K562 (cell line): ENCODE results near the gene ELF1. TPM values are rescaled to one million over a fixed set of nuclear protein-coding genes. Genes with fewer than 3 reads are reported as not detected.

ENCODE experiments used
- ATAC-seq: fragments of 200-7000 bp; cut with Tn5 transposase; 3 replicates; pipeline ENCODE4 v1.9.1; 2020; ENCODE audit warnings: moderate library complexity
- BruUV-seq: library from RNA; stranded (reverse); fragments of 400-500 nt; replicated peaks from 2 replicates; lab custom pipeline; 2021; lab: Mats Ljungman, UMichigan
- CTCF ChIA-PET: fragments of 300-600 bp; formaldehyde crosslinking; extraction: SDS; loops from one replicate; lab custom pipeline; 2021; ENCODE audit warnings: low intra/inter-chr PET ratio; lab: Yijun Ruan, JAX
- POLR2A ChIA-PET: fragments of 300-600, 350-650 bp; sonication (Branson Sonifier 250); formaldehyde crosslinking; extraction: SDS; loops from one replicate; lab custom pipeline; 2021; ENCODE audit warnings: antibody characterized with exemption, inconsistent platforms; lab: Yijun Ruan, JAX
- DNase-seq, 4 experiments: peaks; one replicate each; pipeline versions ENCODE4 v3.0.0 to v3.0.0-alpha.2; 2011 to 2018; ENCODE audit warnings: low spot score in 3 of 4, mixed read lengths in 3 of 4; ENCODE audit errors: extremely low read depth in 1 of 4
- FAIRE-seq: peaks from 2 replicates; lab custom pipeline; 2011; peaks lifted over from hg19 to GRCh38; lab: Jason Lieb, UNC
- H2AFZ ChIP-seq: 2 replicates; pipeline ENCODE4 v1.6.0; 2011; ENCODE audit warnings: low read depth, low read length, control low read depth, inconsistent platforms
- H3K27ac ChIP-seq: fragments of 200-600 bp; 3 replicates; pipeline ENCODE4 v1.8.0; 2011; ENCODE audit warnings: low read depth, mild to moderate bottlenecking, control low read depth, inconsistent platforms, low read length, moderate library complexity, mixed read lengths; ENCODE audit errors: extremely low read depth
- H3K27me3 ChIP-seq, 2 experiments: fragments of 300-600 bp in 1 of 2; 2 replicates in 1 of 2; 3 replicates in 1 of 2; pipeline versions ENCODE4 v1.6.0 to v1.8.0; 2011; ENCODE audit warnings: inconsistent platforms in 2 of 2, low read length in 2 of 2, mild to moderate bottlenecking in 1 of 2, mixed read lengths in 1 of 2, moderate library complexity in 1 of 2; ENCODE audit not compliant: control insufficient read depth in 2 of 2, insufficient read depth in 2 of 2
- H3K36me3 ChIP-seq: fragments of 300-600 bp; 3 replicates; pipeline ENCODE4 v1.8.0; 2011; ENCODE audit warnings: mild to moderate bottlenecking, low read length, inconsistent platforms; ENCODE audit not compliant: control insufficient read depth, insufficient read depth
- H3K4me1 ChIP-seq, 2 experiments: fragments of 200-600 bp in 1 of 2; replicated peaks in 1 of 2; 2 replicates in 1 of 2; 3 replicates in 1 of 2; pipeline versions ENCODE4 v1.5.1 to v1.8.0; 2011; ENCODE audit warnings: inconsistent platforms in 2 of 2, low read length in 2 of 2, mild to moderate bottlenecking in 1 of 2, mixed read lengths in 1 of 2, moderate library complexity in 1 of 2; ENCODE audit not compliant: control insufficient read depth in 2 of 2, insufficient read depth in 2 of 2
- H3K4me2 ChIP-seq: 2 replicates; pipeline ENCODE4 v1.6.1; 2011; ENCODE audit warnings: low read length, control low read depth, inconsistent platforms, mixed read lengths; ENCODE audit not compliant: insufficient read depth
- H3K4me3 ChIP-seq: fragments of 200-600 bp; sonication (generic), shearing (Covaris generic); 2 replicates; pipeline ENCODE4 v1.5.1; 2016; ENCODE audit warnings: control low read depth, inconsistent platforms
- H3K79me2 ChIP-seq: fragments of 200-600 bp; 3 replicates; pipeline ENCODE4 v1.8.0; 2011; ENCODE audit warnings: low read length, inconsistent platforms; ENCODE audit not compliant: control insufficient read depth, insufficient read depth
- H3K9ac ChIP-seq, 2 experiments: 2 replicates each; pipeline versions ENCODE4 v1.6.0 to v1.6.1; 2011; ENCODE audit warnings: low read depth in 2 of 2, low read length in 2 of 2, control low read depth in 1 of 2, inconsistent platforms in 1 of 2, mild to moderate bottlenecking in 1 of 2, mixed read lengths in 1 of 2; ENCODE audit not compliant: insufficient read depth in 1 of 2
- H3K9me1 ChIP-seq: one replicate; pipeline ENCODE4 v1.6.0; 2011; ENCODE audit warnings: inconsistent platforms, mild to moderate bottlenecking, low read length, moderate library complexity; ENCODE audit not compliant: control insufficient read depth, insufficient read depth
- H3K9me3 ChIP-seq: replicated peaks from 2 replicates; pipeline ENCODE4 v1.5.1; 2011; ENCODE audit warnings: low read depth, low read length, inconsistent platforms; ENCODE audit not compliant: control insufficient read depth, insufficient read depth
- H4K20me1 ChIP-seq: replicated peaks from 2 replicates; pipeline ENCODE4 v1.6.1; 2011; ENCODE audit warnings: low read length, inconsistent platforms, mixed read lengths; ENCODE audit not compliant: control insufficient read depth, insufficient read depth
- HLTF ChIP-seq: fragments of 450-650 bp; IDR thresholded peaks from 2 replicates; pipeline ENCODE4 v1.6.1; 2016
- PURB ChIP-seq: sonication (generic); formaldehyde crosslinking; IDR thresholded peaks from 2 replicates; pipeline ENCODE4 v1.9.0; 2021; ENCODE audit warnings: low read depth, mild to moderate bottlenecking, missing genetic modification reagents
- SPI1 ChIP-seq: IDR thresholded peaks from 2 replicates; pipeline ENCODE4 v1.6.1; 2011; ENCODE audit warnings: low read depth, low read length, control low read depth, borderline replicate concordance
- ZNF75A ChIP-seq: fragments of 450-650 bp; formaldehyde crosslinking; IDR thresholded peaks from 2 replicates; pipeline ENCODE4 v1.4.0; 2020; ENCODE audit warnings: mild to moderate bottlenecking
- WGBS: fragments of 100-300 bp; shearing (Covaris generic); methylation state at CpG from one replicate; pipeline ENCODE4 v1.1.6; 2016; ENCODE audit warnings: low coverage, mixed read lengths; ENCODE audit not compliant: insufficient coverage; ENCODE audit errors: missing lambda C conversion rate; 5-methylcytosine and 5-hydroxymethylcytosine counted together
- in situ Hi-C: fragments of 300-500 bp; cut with MboI; formaldehyde crosslinking; loops from 4 replicates; pipeline ENCODE4 v1.15.0; 2018; ENCODE audit warnings: inconsistent platforms, mixed read lengths
- intact Hi-C: fragments of 100-400 bp; cut with micrococcal nuclease; formaldehyde crosslinking; loops from 2 replicates; pipeline ENCODE4 v1.14.2; 2022
- polyA plus RNA-seq, 8 experiments: library from polyadenylated mRNA; depleted of rRNA in 4 of 8; stranded (reverse) in 5 of 8; unstranded in 3 of 8; fragments of >200 nt; fragmentation: Nextera tagmentation in 2 of 8; fragmentation: Illumina TruSeq in 1 of 8; extraction: Ambion mirVana in 2 of 8; extraction: Trizol in 1 of 8; gene quantifications; 2 replicates each; pipeline versions ENCODE4 v1.2.1 to v1.2.3, GENCODE V29; 2011 to 2014; ENCODE audit warnings: inconsistent platforms in 1 of 8, missing spikeins in 1 of 8
- total RNA-seq, 7 experiments: library from RNA; depleted of rRNA in 6 of 7; stranded (reverse); fragments of >200 nt in 6 of 7; fragmentation: Illumina TruSeq in 2 of 7; extraction: Trizol in 2 of 7; gene quantifications; 2 replicates each; pipeline versions ENCODE4 v1.2.1 to v1.2.3, GENCODE V29; 2011 to 2021; ENCODE audit warnings: low replicate concordance in 1 of 7

Gene ELF1
- total and polyA plus RNA-seq, 9 of the 15 experiments (the other 6 are each of a cell fraction or from before 2014, with no cell fraction given) = 24.7 to 54.4 (median 33.4) TPM

DNA sequence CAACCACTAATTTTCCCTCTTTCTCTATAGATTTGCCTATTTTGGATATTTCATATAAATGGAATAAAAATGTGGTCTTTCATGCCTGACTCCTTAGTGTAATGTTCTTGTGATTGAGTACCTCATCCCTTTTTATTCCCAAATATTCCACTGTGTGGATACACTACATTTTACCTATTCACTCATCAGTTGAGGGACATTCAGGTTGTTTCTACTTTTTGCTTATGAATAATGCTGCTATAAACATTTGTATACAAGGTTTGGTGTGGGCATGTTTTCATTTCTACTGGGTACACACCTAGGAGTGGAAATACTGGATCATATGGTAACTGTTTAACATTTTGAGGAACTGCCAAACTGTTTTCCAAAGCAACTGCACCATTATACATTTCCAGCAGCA, 37.1 kb upstream of the ELF1 start:
- TF ChIP-seq SPI1 (peak; percentile 15; the same call in 1 of the 2 replicates), HLTF (no peak), PURB (CRISPR knock-in tag) (no peak)
- no TSS peak for BruUV-seq
- intact Hi-C loops (no loop called here), in situ Hi-C loops (loop anchor here (25.0 kb wide), 1 partner anchor 269 kb away; the partner anchor contains the start of gene SLC25A15)
- Histone ChIP-seq H2AFZ (no peak overlapping the region), H3K4me2 (no peak overlapping the region), H3K9me1 (no peaks in the 10 kb centered on the region), H4K20me1 (no peaks in the 10 kb centered on the region), H3K4me1 (peaks cover 11 to 40% of the 10 kb centered on the region in 2 experiments; a peak in 4 of 5 replicates), H3K36me3 (no peaks in the 10 kb centered on the region; the same call in 2 of the 3 replicates), H3K9ac (no peak overlapping the region), H3K4me3 (no peak overlapping the region), H3K9me3 (no peaks in the 10 kb centered on the region), H3K27ac (no peak overlapping the region), H3K79me2 (peaks cover 98% of the 10 kb centered on the region), H3K27me3 (no peaks in the 10 kb centered on the region)
- FAIRE-seq (no peak), ATAC-seq (no peak), DNase-seq (no peak)
- ChIA-PET POLR2A (no interaction called here), CTCF (no interaction called here)

DNA sequence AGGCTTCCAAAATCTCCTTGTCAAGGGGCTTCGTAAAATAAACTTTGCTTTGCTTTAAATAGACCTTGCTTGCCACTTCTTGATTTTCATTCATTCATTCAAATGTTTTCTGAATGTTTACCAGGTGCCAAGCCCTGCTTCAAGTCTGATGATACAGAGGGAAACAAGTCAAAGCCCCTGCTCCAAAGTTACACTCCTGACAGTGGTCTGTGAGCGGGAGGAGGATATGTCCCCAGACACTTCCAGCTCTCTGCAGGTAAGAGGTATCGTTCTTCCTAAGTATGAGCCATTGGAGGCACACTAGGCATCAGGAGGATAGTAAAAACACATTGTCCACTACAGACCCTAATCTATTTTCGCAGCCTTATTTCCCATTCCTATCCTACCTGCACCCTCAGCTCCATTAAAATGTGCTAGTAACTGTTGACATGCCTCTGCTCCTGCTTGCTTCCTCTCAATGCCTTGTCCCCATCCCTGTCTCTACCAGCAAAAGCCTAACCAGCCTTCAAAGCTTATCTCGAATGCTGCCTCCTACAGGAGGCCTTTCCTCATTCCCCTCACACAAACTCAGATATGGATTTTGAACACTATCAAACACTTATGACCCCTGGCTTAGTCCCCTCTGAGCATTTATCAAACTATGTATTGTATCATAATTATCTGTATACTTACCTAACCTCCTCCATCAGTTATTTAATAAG, 36.0 kb upstream of the ELF1 start:
- H2AFZ ChIP-seq = peak overlapping the region; percentile 25; the same call in 1 of the 2 replicates
- in situ Hi-C loops (loop anchor here (25.0 kb wide), 1 partner anchor 268 kb away; the partner anchor contains the start of gene SLC25A15), intact Hi-C loops (loop anchor here (1.0 kb wide), 1 partner anchor 167 kb away; no protein-coding TSS in a partner anchor)
- ChIA-PET CTCF (interaction anchor here (2.2 kb wide), 1 partner anchor 167 kb away, joined by 10 read pairs; no protein-coding TSS in a partner anchor), POLR2A (interaction anchor here (0.6 to 1.1 kb wide), 3 partner anchors 49 to 87 kb away, joined by 3 to 6 read pairs (median 4); no protein-coding TSS in a partner anchor)
- peak; percentile 39 for ATAC-seq
- H3K9me1 ChIP-seq = no peaks in the 10 kb centered on the region
- H3K4me2 ChIP-seq = peak overlapping the region; percentile 66
- peaks cover 99% of the 10 kb centered on the region for H3K79me2 ChIP-seq
- H3K9me3 ChIP-seq = no peaks in the 10 kb centered on the region
- peak in 2 of 4 experiments; percentile 40 to 59 for DNase-seq
- H3K4me3 ChIP-seq = no peak overlapping the region
- WGBS = 37% methylated on average over 5 of the region's 5 CpGs
- peak overlapping the region in 1 of 2 experiments; percentile 15; a peak in 1 of 4 replicates for H3K9ac ChIP-seq
- BruUV-seq = no TSS peak
- peak; percentile 35 for FAIRE-seq
- H3K27ac ChIP-seq = no peak overlapping the region; the same call in 2 of the 3 replicates
- no peaks in the 10 kb centered on the region for H4K20me1 ChIP-seq
- H3K36me3 ChIP-seq = peaks cover 3% of the 10 kb centered on the region; the same call in 1 of the 3 replicates
- no peaks in the 10 kb centered on the region for H3K27me3 ChIP-seq
- peaks cover 11 to 40% of the 10 kb centered on the region in 2 experiments; a peak in 4 of 5 replicates for H3K4me1 ChIP-seq
- no peak for TF ChIP-seq ZNF75A (CRISPR knock-in tag)
